Karpas-422 (cell line): ENCODE measurements around the gene EFL1. TPM values are rescaled to one million over a fixed set of nuclear protein-coding genes. Genes with fewer than 3 reads are reported as not detected.

Experiments
- DNase-seq: peaks from one replicate; pipeline ENCODE4 v3.0.0-alpha.2; 2015
- H2AFZ ChIP-seq: fragments of 200-600 bp; sonication (generic); 2 replicates; pipeline ENCODE4 v1.6.1; 2014; ENCODE audit warnings: antibody characterized with exemption, low read length, mixed read lengths
- H3K27ac ChIP-seq: fragments of 200-600 bp; sonication (generic); 2 replicates; pipeline ENCODE4 v1.5.1; 2014; ENCODE audit warnings: mild to moderate bottlenecking, low read length, moderate library complexity
- H3K27me3 ChIP-seq: fragments of 200-600 bp; sonication (generic); 2 replicates; pipeline ENCODE4 v1.6.1; 2014; ENCODE audit warnings: low read length, mixed read lengths
- H3K36me3 ChIP-seq: fragments of 200-600 bp; sonication (generic); 2 replicates; pipeline ENCODE4 v1.6.1; 2014; ENCODE audit warnings: low read length, mixed read lengths; ENCODE audit not compliant: insufficient read depth
- H3K4me1 ChIP-seq: fragments of 200-600 bp; sonication (generic); 2 replicates; pipeline ENCODE4 v1.6.1; 2014; ENCODE audit warnings: mild to moderate bottlenecking, low read length, mixed read lengths
- H3K4me2 ChIP-seq: fragments of 200-600 bp; sonication (generic); 2 replicates; pipeline ENCODE4 v1.6.1; 2014; ENCODE audit warnings: low read length, low read depth, mild to moderate bottlenecking; ENCODE audit not compliant: poor library complexity, severe bottlenecking
- H3K4me3 ChIP-seq: fragments of 200-600 bp; sonication (generic); 2 replicates; pipeline ENCODE4 v1.5.1; 2014; ENCODE audit warnings: mild to moderate bottlenecking, antibody characterized with exemption, low read length, mixed read lengths
- H3K79me2 ChIP-seq: fragments of 200-600 bp; sonication (generic); 2 replicates; pipeline ENCODE4 v1.6.1; 2014; ENCODE audit warnings: mild to moderate bottlenecking, low read length, mixed read lengths
- H3K9ac ChIP-seq: fragments of 200-600 bp; sonication (generic); 2 replicates; pipeline ENCODE4 v1.6.0; 2014; ENCODE audit warnings: low read length
- H3K9me2 ChIP-seq: fragments of 200-600 bp; sonication (generic), shearing (Covaris generic); replicated peaks from 2 replicates; pipeline ENCODE4 v1.6.0; 2014; ENCODE audit warnings: mild to moderate bottlenecking, low read length, moderate library complexity; ENCODE audit not compliant: insufficient read depth
- H3K9me3 ChIP-seq: fragments of 300-700, 200-600 bp; sonication (generic); 2 replicates; pipeline ENCODE4 v1.6.1; 2014; ENCODE audit warnings: low read length, mixed read lengths
- H4K20me1 ChIP-seq: fragments of 200-600 bp; sonication (generic); 2 replicates; pipeline ENCODE4 v1.6.1; 2014; ENCODE audit warnings: mild to moderate bottlenecking, antibody characterized with exemption, low read length, low read depth; ENCODE audit not compliant: insufficient read depth
- total RNA-seq: library from RNA; depleted of rRNA; stranded (reverse); fragments of >200 nt; shearing (Covaris generic); gene quantifications from 2 replicates; pipeline ENCODE4 v1.2.3, GENCODE V29; 2014; ENCODE audit warnings: low replicate concordance

Gene EFL1
- total RNA-seq, 1 experiment from 2014 or later: 30.7 TPM

DNA sequence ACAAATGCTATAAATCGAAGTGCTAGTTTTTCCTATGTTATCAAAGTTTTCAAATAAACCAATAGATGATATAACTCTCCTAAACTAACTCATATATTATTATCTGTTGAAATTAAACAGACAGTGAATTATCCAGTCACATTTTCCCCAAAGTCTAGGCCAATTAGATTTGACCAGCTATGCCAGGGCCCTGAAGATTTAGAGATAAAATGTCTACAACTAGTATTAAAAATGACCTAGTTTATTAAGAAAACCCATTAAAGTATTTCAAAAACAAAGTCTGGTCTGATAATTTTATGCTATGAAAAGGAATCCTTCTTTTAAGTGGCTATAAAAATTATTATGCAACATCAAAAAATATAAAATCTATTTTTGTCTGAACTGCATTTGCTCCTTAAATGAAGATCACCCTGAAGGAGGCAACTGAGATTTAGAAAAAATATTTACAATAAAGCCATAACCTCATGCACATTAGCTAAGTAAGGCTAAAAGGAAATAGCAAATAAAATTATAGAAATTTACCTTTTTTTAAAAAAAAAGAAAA, 133.3 kb downstream of the EFL1 start:
- H4K20me1 ChIP-seq: no peaks in the 10 kb centered on the region

GRCh38 chr15:82128401-82129148, 134.0 kb downstream of the EFL1 start:
- no peak overlapping the region for H3K9ac ChIP-seq
- H3K9me3 ChIP-seq: no peaks in the 10 kb centered on the region
- H3K4me1 ChIP-seq: no peaks in the 10 kb centered on the region
- H3K79me2 ChIP-seq: no peaks in the 10 kb centered on the region
- no peak for DNase-seq
- no peaks in the 10 kb centered on the region for H3K36me3 ChIP-seq
- no peaks in the 10 kb centered on the region for H3K9me2 ChIP-seq
- no peaks in the 10 kb centered on the region for H4K20me1 ChIP-seq
- H3K27me3 ChIP-seq: no peaks in the 10 kb centered on the region
- no peak overlapping the region for H3K4me2 ChIP-seq
- H2AFZ ChIP-seq: no peak overlapping the region
- no peak overlapping the region for H3K4me3 ChIP-seq
- H3K27ac ChIP-seq: no peak overlapping the region

More for the DNA sequence above, 133.3 kb downstream of the EFL1 start:
- no peak for DNase-seq
- Histone ChIP-seq H3K79me2 (no peaks in the 10 kb centered on the region), H3K27me3 (no peaks in the 10 kb centered on the region), H3K4me3 (no peak overlapping the region), H2AFZ (no peak overlapping the region), H3K9me3 (no peaks in the 10 kb centered on the region), H3K4me2 (no peak overlapping the region), H3K27ac (no peak overlapping the region), H3K36me3 (no peaks in the 10 kb centered on the region), H3K4me1 (no peaks in the 10 kb centered on the region), H3K9me2 (no peaks in the 10 kb centered on the region), H3K9ac (no peak overlapping the region)

GRCh38 chr15:82127581-82127980, 135.0 kb downstream of the EFL1 start:
- no peaks in the 10 kb centered on the region for H3K9me2 ChIP-seq

DNA sequence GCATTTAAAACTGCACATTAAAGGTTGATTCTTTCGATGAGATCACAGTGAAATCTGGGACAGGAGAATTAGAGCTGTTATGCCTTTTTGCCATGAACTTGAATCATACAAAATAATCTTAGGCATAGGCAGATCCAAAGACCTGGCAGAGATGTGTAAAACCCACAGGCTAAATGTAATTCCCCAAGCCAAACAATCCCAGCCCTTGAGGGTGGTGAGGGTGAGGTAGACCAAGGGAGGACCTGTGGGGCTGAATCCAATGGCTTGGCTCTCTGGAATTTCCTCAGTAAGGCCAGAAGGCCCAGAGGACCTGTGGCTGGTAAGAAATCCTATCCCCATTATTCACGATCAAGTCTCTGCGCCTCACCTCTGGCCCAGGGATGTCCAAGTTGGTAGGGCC, 136.2 kb downstream of the EFL1 start:
- Histone ChIP-seq H3K4me3 (no peak overlapping the region), H3K4me2 (no peak overlapping the region), H3K4me1 (no peaks in the 10 kb centered on the region), H3K9me2 (no peaks in the 10 kb centered on the region), H4K20me1 (no peaks in the 10 kb centered on the region), H3K27ac (no peak overlapping the region), H3K36me3 (no peaks in the 10 kb centered on the region), H2AFZ (no peak overlapping the region), H3K9ac (no peak overlapping the region), H3K9me3 (no peaks in the 10 kb centered on the region), H3K27me3 (no peaks in the 10 kb centered on the region), H3K79me2 (no peaks in the 10 kb centered on the region)
- DNase-seq: no peak

More at GRCh38 chr15:82127581-82127980, 135.0 kb downstream of the EFL1 start:
- Histone ChIP-seq H3K79me2 (no peaks in the 10 kb centered on the region), H3K27ac (no peak overlapping the region), H3K4me2 (no peak overlapping the region), H4K20me1 (no peaks in the 10 kb centered on the region), H3K4me1 (no peaks in the 10 kb centered on the region), H3K9ac (no peak overlapping the region), H3K4me3 (no peak overlapping the region), H3K36me3 (no peaks in the 10 kb centered on the region), H2AFZ (no peak overlapping the region), H3K27me3 (no peaks in the 10 kb centered on the region), H3K9me3 (no peaks in the 10 kb centered on the region)
- DNase-seq: no peak

GRCh38 chr15:82124331-82125263, 137.9 kb downstream of the EFL1 start:
- Histone ChIP-seq H2AFZ (no peak overlapping the region), H3K27me3 (no peaks in the 10 kb centered on the region), H3K4me1 (no peaks in the 10 kb centered on the region), H3K9me2 (no peaks in the 10 kb centered on the region), H3K9me3 (no peaks in the 10 kb centered on the region), H3K79me2 (no peaks in the 10 kb centered on the region), H3K36me3 (no peaks in the 10 kb centered on the region), H3K9ac (no peak overlapping the region), H4K20me1 (no peaks in the 10 kb centered on the region), H3K4me2 (no peak overlapping the region), H3K27ac (no peak overlapping the region), H3K4me3 (no peak overlapping the region)
- no peak for DNase-seq

GRCh38 chr15:82122746-82123400, 139.7 kb downstream of the EFL1 start:
- Histone ChIP-seq H3K9ac (no peak overlapping the region), H3K4me2 (no peak overlapping the region), H3K4me1 (no peaks in the 10 kb centered on the region), H3K4me3 (no peak overlapping the region), H4K20me1 (no peaks in the 10 kb centered on the region), H3K36me3 (no peaks in the 10 kb centered on the region), H3K27ac (no peak overlapping the region), H3K9me3 (no peaks in the 10 kb centered on the region), H3K79me2 (no peaks in the 10 kb centered on the region), H3K9me2 (no peaks in the 10 kb centered on the region), H2AFZ (no peak overlapping the region), H3K27me3 (no peaks in the 10 kb centered on the region)
- no peak for DNase-seq

GRCh38 chr15:82118040-82118439, 144.5 kb downstream of the EFL1 start:
- H2AFZ ChIP-seq: no peak overlapping the region
- no peak overlapping the region for H3K4me2 ChIP-seq
- no peaks in the 10 kb centered on the region for H3K27me3 ChIP-seq
- H3K9me2 ChIP-seq: no peaks in the 10 kb centered on the region
- DNase-seq: no peak
- H3K9me3 ChIP-seq: no peaks in the 10 kb centered on the region
- H3K27ac ChIP-seq: no peak overlapping the region
- no peak overlapping the region for H3K9ac ChIP-seq
- H3K36me3 ChIP-seq: no peaks in the 10 kb centered on the region
- H3K4me1 ChIP-seq: no peaks in the 10 kb centered on the region
- H3K79me2 ChIP-seq: no peaks in the 10 kb centered on the region
- H3K4me3 ChIP-seq: no peak overlapping the region
- no peaks in the 10 kb centered on the region for H4K20me1 ChIP-seq

DNA sequence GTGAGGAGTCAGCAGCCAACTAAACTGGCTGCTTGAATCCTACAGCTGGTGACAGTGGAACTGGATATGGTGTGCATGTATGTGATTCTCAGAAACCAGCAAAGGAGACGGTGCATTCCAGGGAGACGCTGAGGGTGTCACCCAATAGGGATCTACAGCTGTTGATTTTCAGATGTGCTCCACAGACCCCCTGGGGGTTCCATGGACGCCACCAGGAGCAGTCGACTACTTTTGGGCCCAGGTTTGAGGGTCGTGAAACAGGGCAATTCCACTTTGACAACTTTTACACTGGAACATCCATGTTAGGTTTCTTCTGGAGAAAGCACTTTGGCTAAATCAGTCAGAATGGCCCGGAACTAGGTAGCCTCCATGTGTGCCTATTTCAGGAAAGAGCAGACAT, 145.2 kb downstream of the EFL1 start:
- Histone ChIP-seq H3K9me3 (no peaks in the 10 kb centered on the region), H3K36me3 (no peaks in the 10 kb centered on the region)
- DNase-seq: no peak

More for the DNA sequence above, 145.2 kb downstream of the EFL1 start:
- Histone ChIP-seq H3K9me2 (no peaks in the 10 kb centered on the region), H4K20me1 (no peaks in the 10 kb centered on the region), H3K4me3 (no peak overlapping the region), H3K27me3 (no peaks in the 10 kb centered on the region), H3K9ac (no peak overlapping the region), H3K4me2 (no peak overlapping the region), H3K4me1 (no peaks in the 10 kb centered on the region), H2AFZ (no peak overlapping the region), H3K79me2 (no peaks in the 10 kb centered on the region), H3K27ac (no peak overlapping the region)
